ENCODE results near the gene AGXT.

GRCh38 chr2:240869956-240870875, 1.6 kb downstream of the AGXT start:
- TF ChIP-seq CTCF (IDR thresholded peaks at IDR 0.05 in 2 of 3, conservative IDR thresholded peaks at IDR 0.05 in 1 of 3; ENCODE audit: borderline replicate concordance in 1 of 3, insufficient read depth in 1 of 3, low read depth in 2 of 3, low read length in 2 of 3) (no peak), RAD21 (IDR thresholded peaks at IDR 0.05; ENCODE audit: low read depth) (no peak), EZH2 (IDR thresholded peaks at IDR 0.05) (no peak), SIN3A (IDR thresholded peaks at IDR 0.05; ENCODE audit: low read depth) (no peak)
